GM13976 (cell line): ENCODE results near the gene DIPK1A.

Source experiments
- DNase-seq: peaks from one replicate; pipeline ENCODE4 v3.0.0; 2012; ENCODE audit warnings: low spot score
- in situ Hi-C: fragments of 300-500 bp; cut with MboI; formaldehyde crosslinking; loops from one replicate; pipeline ENCODE4 v1.12.0; 2022; ENCODE audit warnings: low sequenced_read_pairs, mixed read lengths, inconsistent platforms; ENCODE audit not compliant: unreplicated experiment
- TF ChIP-seq, protein P1 (sequence below): IDR thresholded peaks from 2 replicates; pipeline ENCODE4 v1.5.1; 2012; ENCODE audit warnings: borderline replicate concordance, mild to moderate bottlenecking; ENCODE audit not compliant: insufficient read depth; ENCODE audit errors: extremely low read depth, missing control alignments, control extremely low read depth

DIPK1A gene

DNA sequence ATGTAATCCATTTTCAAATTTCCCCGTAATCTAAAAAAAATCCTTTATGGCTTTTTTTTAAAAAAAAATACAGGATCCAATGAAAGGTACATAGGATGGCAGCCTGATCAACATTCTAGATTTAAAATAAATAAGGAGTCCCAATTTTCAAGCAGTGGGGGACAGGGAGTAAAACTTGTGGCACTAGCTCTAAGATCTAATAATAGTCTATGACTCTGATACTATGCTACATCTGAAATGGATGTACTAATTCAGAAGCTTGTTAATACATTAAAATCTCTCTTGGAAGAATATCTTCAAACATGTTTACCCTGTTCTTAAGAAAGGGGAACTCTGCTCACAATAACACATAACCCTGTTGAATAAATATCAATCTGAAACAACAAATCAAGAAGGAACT lies 8.5 kb downstream of the DIPK1A start:
- in situ Hi-C loops, result loop anchor here (10.0 kb wide), 1 partner anchor 88 kb away; no protein-coding TSS in a partner anchor
- TF ChIP-seq, protein P1, sequence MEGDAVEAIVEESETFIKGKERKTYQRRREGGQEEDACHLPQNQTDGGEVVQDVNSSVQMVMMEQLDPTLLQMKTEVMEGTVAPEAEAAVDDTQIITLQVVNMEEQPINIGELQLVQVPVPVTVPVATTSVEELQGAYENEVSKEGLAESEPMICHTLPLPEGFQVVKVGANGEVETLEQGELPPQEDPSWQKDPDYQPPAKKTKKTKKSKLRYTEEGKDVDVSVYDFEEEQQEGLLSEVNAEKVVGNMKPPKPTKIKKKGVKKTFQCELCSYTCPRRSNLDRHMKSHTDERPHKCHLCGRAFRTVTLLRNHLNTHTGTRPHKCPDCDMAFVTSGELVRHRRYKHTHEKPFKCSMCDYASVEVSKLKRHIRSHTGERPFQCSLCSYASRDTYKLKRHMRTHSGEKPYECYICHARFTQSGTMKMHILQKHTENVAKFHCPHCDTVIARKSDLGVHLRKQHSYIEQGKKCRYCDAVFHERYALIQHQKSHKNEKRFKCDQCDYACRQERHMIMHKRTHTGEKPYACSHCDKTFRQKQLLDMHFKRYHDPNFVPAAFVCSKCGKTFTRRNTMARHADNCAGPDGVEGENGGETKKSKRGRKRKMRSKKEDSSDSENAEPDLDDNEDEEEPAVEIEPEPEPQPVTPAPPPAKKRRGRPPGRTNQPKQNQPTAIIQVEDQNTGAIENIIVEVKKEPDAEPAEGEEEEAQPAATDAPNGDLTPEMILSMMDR, result no peak

DNA sequence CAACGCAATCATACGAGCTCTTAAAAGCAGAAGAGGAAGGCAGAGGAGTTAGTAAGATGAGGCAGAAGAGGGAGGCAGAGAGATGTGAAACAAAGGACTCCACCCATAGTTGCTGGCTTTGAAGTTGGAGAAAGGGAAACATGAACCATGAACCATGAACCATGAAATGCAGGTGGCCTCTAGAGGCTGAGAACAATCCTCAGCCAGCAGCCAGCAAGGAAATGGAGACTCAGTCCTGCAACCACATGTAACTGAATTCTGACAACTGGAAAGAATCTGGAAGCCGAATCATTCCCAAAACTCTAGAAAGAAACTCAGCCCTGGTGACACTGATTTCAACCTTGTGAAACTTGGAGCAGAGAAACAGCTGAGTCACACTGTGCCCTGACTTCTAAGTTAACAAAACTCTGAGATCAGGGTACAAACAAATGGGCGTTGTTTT lies 10.1 kb downstream of the DIPK1A start:
- no peak for DNase-seq
- TF ChIP-seq, protein P1, result peak; percentile 20
- in situ Hi-C loops, result loop anchor here (10.0 kb wide), 1 partner anchor 86 kb away; no protein-coding TSS in a partner anchor

More for the DNA sequence above, 8.5 kb downstream of the DIPK1A start:
- DNase-seq, result no peak

DNA sequence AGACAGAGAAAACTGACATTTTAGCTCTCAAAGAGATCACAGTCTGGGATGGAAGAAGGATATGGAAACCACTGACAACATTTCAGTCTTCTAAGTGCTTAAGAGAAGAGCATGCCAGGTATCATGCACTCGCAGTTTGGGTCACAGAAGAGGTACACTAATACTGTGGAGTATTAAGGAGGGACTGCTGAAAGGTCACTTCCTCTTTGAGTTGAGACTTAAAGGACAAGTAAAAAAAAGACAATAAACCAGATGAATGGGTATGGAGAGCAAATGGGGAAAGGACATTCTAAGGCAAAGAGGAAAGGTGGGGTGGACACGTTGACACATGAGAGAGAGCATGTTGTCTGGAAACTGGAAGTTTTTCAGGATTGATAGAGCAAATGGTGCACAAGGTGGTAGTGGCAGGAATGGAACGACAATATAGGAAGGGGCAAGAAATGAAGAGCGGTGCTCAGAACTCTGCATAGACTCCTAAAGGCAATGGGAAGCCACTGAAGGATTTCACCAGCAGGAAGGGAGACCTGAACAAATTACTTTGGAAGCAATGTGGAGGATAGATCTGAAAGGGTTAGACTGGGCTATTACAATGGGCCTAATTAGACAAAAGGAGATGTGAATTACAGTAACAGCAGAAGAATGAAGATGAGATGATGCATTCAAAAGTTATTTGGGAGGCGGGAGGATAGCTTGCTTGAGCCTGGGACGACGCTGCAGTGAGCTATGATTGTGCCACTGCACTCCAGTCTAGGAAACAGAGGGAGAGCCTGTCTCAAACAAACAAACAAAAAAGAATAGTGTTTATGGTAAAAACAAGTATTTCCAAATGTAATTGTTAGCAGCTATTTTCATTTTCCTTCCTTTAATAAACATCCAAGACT lies 11.1 kb downstream of the DIPK1A start:
- TF ChIP-seq, protein P1, result no peak
- in situ Hi-C loops, result loop anchor here (10.0 kb wide), 1 partner anchor 85 kb away; no protein-coding TSS in a partner anchor
- DNase-seq, result no peak

DNA sequence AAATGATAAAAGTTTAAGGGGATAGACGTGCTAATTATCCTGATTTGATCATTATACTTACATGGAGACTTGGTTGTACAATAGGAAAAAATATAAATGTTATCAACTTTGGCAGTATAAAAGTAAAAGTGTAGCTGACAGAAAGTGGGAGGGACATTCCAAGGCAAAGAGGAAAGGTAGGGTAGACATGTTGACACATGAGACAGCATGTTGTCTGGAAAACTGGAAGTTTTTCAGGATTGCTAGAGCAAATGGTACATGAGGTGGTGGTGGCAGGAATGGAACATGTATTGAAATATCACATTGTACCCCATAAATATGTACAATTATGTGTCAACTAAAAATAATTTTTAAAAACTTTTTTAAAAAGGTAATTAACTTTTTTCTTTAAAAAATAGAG lies 13.2 kb downstream of the DIPK1A start:
- no peak for DNase-seq
- in situ Hi-C loops, result no loop called here
- TF ChIP-seq, protein P1, result no peak

DNA sequence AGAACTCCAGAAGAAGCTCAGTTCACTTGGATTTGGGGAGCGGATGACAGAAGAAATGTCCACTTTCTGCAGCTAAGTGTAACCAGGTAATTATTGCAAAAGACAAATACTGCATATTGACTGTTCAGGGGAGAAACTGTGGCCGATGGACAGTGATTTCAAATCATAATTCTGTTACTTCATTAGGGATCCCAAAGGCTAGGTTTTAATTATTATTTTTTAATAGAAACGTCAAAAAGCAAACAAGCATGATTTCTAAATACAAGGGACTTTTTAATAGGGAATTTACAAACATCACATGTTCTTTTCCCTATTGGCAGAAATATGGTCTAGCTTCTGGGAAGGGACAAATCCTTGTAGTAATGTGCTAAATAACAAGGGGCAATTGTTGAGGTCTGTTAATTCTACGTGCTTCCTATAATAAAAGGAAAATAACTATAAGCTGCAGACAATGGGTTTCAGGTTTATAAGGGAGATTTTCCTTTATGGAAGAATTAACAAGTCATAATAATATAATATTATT lies 15.5 kb downstream of the DIPK1A start:
- TF ChIP-seq, protein P1, result no peak
- DNase-seq, result no peak
- in situ Hi-C loops, result no loop called here

DNA sequence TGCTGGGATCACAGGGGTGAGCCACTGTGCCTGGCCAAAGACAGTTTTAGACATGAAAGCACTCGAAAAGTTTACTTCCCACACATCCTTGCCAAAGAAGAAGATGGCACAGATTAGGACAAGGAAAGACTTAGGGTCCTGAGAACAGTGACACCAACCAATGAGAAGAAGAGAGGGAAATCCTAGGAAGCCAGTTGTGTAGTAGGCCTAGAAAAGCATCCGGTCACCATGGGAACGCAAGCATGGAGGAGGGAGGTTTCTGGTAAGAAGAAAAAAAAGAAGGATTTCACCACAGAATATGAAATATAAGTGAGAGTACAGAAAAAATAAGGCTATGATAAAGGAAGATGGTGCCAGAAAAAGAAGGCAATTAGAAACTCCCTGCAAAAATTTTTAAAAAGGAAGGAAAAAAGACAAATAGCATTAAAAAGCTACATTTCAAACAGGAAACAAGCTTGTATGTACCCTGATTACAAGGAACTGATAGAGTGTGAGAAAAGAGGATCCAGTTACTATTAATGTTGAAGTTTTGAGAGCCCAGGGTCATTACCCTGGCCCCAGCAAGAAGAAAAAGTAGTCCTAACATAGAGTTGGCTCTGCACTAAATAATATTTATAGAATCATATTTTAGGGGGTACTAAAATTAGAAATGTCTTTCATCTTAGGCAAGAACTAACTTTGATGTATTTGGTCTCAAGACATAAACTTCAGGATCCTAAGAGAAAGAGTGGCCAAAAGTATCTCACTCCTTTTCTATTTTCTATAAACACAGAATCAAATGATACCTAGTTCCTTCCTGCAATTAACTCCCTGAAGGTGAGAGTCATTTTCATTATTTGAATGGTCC lies 16.1 kb downstream of the DIPK1A start:
- no peak for DNase-seq
- in situ Hi-C loops, result no loop called here
- TF ChIP-seq, protein P1, result no peak
